Medulla oblongata (tissue), 1 donor: ENCODE data around the gene GPX7.
A peak's percentile ranks its signal among the peaks of the same experiment; 100 is the strongest.

Experiments
- DNase-seq: peaks from one replicate; pipeline ENCODE4 v3.0.0-alpha.2; 2015; ENCODE audit errors: extremely low spot score

GPX7 gene

DNA sequence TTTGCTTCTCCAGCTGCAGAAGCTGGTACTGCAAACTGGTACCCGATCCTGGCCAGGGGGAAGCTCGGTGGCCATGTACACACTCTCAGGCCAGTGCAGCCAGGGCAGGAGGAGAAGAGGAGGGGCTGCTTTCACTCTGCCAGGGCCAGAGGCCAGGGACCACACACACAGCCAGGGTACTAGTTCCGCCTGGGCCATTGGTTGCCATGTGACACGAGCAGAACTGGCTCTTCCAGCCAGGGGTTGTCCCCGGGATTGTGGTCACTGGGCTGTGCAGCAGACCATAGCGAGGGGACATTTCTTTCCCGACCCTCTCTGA is 27.1 kb downstream of the GPX7 start:
- DNase-seq = peak; percentile 84

- no peak for DNase-seq
Observed at GRCh38 chr1:52629667-52630066, 27.5 kb downstream of the GPX7 start.

DNA sequence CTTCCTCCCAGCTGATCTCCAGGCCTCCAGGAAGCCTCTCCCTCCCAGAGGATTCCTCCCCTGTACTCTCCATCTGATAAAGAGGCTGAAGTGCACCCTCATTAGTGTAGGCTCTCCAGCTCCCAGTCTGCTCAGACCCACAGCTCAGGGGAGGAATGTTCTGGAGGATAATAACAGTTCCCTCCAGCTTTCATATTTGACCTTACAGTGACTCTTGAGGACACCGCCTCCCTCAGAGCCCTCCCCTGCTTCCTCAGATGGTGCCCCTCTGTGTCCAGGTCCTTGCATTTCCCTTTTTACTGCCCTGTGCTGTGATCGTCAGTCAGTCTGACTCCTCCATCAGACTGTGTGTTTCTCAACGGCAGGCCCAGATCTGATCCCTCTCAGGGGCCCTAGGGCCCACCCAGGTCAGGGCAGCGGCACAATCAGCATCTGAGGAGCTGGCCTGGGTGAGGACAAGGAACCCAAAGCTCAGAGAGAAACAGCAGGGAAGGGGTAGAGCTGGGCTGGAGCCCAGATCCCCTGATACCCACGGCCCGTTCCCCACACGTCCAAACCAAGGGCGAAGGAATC is 29.7 kb downstream of the GPX7 start:
- peak; percentile 11 for DNase-seq

GRCh38 chr1:52632732-52633290 is 30.6 kb downstream of the GPX7 start, which contains the start of gene SHISAL2A:
SHISAL2A (plus strand) TSS chr1:52633168; CDS start chr1:52633494, 326 bp downstream.
- DNase-seq = no peak

DNA sequence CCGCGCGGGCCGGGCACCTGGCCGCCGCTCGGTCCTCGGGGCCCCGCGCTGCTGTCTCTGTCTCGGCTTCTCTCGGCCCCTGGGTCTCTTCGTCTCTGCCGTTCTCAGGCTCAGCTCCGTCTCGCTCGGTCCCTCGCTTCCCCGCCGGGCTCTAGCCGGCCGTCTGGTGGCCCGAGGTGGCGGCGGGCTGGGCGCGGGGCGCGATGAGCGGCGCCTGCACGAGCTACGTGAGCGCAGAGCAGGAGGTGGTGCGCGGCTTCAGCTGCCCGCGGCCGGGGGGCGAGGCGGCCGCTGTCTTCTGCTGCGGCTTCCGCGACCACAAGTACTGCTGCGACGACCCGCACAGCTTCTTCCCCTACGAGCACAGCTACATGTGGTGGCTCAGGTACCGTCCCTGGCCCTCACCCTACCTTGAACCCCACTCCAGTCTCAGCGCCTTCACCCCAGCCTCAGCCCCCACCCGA is 31.2 kb downstream of the GPX7 start:
- no peak for DNase-seq

- DNase-seq = no peak
Observed at GRCh38 chr1:52634111-52634510, 31.9 kb downstream of the GPX7 start.

- DNase-seq = no peak
Observed at GRCh38 chr1:52635321-52636089, 33.3 kb downstream of the GPX7 start.

GRCh38 chr1:52636721-52637695 is 34.8 kb downstream of the GPX7 start:
- DNase-seq = peak; percentile 54

DNA sequence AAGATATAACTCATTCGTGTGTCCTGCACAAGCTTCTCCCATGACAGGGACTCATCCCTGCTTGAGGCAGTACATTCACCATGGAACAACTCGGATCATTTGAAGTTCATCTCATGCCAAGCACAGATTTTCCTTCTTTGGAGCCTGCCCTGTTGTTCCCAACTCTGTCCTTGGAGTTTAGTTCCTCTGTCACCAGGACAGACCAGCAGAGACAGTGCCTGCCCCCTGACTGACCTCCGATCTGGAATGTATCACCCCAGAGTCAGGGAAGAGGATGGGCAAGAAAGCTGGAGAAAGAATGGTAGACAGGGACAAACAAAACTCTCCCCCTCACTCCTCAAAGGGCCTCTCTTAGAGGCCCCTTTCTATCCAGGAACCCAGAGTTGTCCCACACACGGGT is 35.8 kb downstream of the GPX7 start:
- no peak for DNase-seq

- no peak for DNase-seq
Observed at GRCh38 chr1:52640697-52641096, 38.5 kb downstream of the GPX7 start.

- DNase-seq = no peak
Observed at GRCh38 chr1:52641307-52641706, 39.1 kb downstream of the GPX7 start.

DNA sequence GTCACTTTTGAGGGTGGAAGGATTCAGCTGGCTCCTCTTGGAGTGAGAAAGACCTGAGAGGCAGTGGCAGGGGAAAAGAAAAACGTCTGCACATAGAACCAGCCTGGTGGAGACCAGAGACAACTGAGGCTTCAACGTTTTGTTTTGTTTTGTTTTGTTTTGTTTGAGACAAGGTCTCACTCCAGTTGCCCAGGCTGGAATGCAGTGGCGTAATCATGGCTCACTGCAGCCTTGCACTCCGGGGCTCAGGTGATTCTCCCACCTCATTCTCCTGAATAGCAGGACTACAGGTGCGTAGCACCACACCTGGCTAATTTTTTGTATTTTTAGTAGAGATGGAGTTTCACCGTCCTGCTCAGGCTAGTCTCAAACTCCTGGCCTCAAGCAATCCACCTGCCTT is 43.1 kb downstream of the GPX7 start:
- DNase-seq = no peak

DNA sequence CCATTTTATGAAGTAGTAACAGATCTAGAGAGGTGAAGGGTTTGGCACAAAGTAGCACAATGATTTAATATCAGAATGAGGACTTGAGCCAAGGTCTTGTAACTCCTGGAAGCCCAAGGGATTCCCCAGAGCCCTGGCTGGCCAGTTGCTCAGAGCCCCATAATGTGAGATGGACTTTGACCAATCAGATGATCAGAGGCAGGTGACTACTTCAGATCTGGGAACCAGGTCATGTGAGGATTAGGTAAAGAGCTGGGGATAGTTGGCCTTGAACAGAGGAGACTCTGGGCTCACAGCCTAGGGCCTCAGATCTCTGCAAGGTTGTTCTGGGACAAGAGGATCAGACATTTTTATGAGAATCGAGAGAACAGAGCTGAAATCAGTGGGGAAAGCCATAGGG is 49.7 kb downstream of the GPX7 start:
- no peak for DNase-seq

DNA sequence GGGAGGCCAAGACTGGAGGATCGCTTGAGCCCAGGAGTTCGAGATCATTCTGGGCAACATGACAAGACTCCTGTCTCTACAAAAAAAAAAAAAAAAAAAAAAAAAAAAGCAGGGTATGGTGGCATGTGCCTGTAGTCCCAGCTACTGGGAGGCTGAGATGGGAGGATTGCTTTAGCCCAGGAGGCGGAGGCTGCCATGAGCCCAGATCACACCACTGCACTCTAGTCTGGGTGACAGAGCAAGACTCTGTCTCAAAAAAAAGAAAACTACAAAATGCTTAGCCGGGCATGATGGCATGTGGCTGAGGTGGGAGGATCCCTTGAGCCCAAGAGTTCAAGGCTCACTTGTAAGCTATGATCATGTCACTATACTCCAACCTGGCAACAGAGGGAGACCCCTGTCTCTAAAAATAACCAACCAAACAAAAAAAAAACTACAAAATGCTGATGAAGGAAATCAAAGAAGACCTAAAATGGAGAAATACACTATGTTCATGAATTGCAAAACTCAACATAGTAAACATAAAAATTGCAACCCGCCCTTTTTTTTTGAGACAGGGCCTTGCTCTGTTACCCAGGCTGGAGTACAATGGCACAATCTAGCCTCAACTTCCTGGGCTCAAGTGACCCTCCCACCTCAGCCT is 51.2 kb downstream of the GPX7 start:
- no peak for DNase-seq

GRCh38 chr1:52654063-52654462 is 51.9 kb downstream of the GPX7 start:
- no peak for DNase-seq

- no peak for DNase-seq
Observed at GRCh38 chr1:52657702-52658101, 55.5 kb downstream of the GPX7 start.
